BE2C (cell line): ENCODE results near the gene SLC7A8.

Source experiments
- DNase-seq: peaks from one replicate; pipeline ENCODE4 v3.0.0-alpha.2; 2020
- H3K27me3 ChIP-seq: fragments of 250-450 bp; sonication (Bioruptor Pico); 2 replicates; pipeline ENCODE4 v1.5.1; 2020; ENCODE audit warnings: mild to moderate bottlenecking
- H3K36me3 ChIP-seq: fragments of 250-450 bp; sonication (Bioruptor Pico); 2 replicates; pipeline ENCODE4 v1.5.1; 2020; ENCODE audit warnings: mild to moderate bottlenecking
- H3K4me1 ChIP-seq: fragments of 250-450 bp; sonication (Bioruptor Pico); 2 replicates; pipeline ENCODE4 v1.5.1; 2020
- H3K4me3 ChIP-seq: 2 replicates; pipeline ENCODE4 v1.5.1; 2011; ENCODE audit warnings: low read depth, low read length
- H3K9me3 ChIP-seq: fragments of 250-450 bp; sonication (Bioruptor Pico); 2 replicates; pipeline ENCODE4 v1.5.1; 2020
- CTCF ChIP-seq: IDR thresholded peaks from 2 replicates; pipeline ENCODE4 v1.5.1; 2012; ENCODE audit warnings: mild to moderate bottlenecking, low read depth, low read length

SLC7A8 gene

GRCh38 chr14:23147676-23148075 lies 35.8 kb downstream of the SLC7A8 start:
- Histone ChIP-seq H3K4me1 (no peaks in the 10 kb centered on the region), H3K36me3 (no peaks in the 10 kb centered on the region)
- DNase-seq, result no peak

GRCh38 chr14:23146980-23147379 lies 36.5 kb downstream of the SLC7A8 start:
- H3K4me3 ChIP-seq, result no peak overlapping the region
- TF ChIP-seq CTCF, result no peak
- H3K27me3 ChIP-seq, result no peaks in the 10 kb centered on the region; the same call in 1 of the 2 replicates
- peaks cover 2% of the 10 kb centered on the region for H3K4me1 ChIP-seq
- H3K9me3 ChIP-seq, result no peaks in the 10 kb centered on the region
- no peak for DNase-seq
- no peaks in the 10 kb centered on the region for H3K36me3 ChIP-seq

More at GRCh38 chr14:23147676-23148075, 35.8 kb downstream of the SLC7A8 start:
- no peaks in the 10 kb centered on the region; the same call in 1 of the 2 replicates for H3K27me3 ChIP-seq
- no peaks in the 10 kb centered on the region for H3K9me3 ChIP-seq
- H3K4me3 ChIP-seq, result no peak overlapping the region
- TF ChIP-seq CTCF, result no peak

- TF ChIP-seq CTCF, result no peak
- peaks cover 7% of the 10 kb centered on the region for H3K4me1 ChIP-seq
- H3K27me3 ChIP-seq, result no peaks in the 10 kb centered on the region; the same call in 1 of the 2 replicates
- H3K36me3 ChIP-seq, result no peaks in the 10 kb centered on the region
- no peaks in the 10 kb centered on the region for H3K9me3 ChIP-seq
- DNase-seq, result no peak
- H3K4me3 ChIP-seq, result no peak overlapping the region
Measured at GRCh38 chr14:23146351-23146910, 37.0 kb downstream of the SLC7A8 start.

GRCh38 chr14:23145794-23146350 lies 37.6 kb downstream of the SLC7A8 start:
- Histone ChIP-seq H3K9me3 (no peaks in the 10 kb centered on the region), H3K4me3 (no peak overlapping the region), H3K4me1 (peaks cover 7% of the 10 kb centered on the region), H3K27me3 (no peaks in the 10 kb centered on the region; the same call in 1 of the 2 replicates), H3K36me3 (no peaks in the 10 kb centered on the region)
- no peak for TF ChIP-seq CTCF
- no peak for DNase-seq

GRCh38 chr14:23143911-23144310 lies 39.5 kb downstream of the SLC7A8 start:
- Histone ChIP-seq H3K4me3 (no peak overlapping the region), H3K27me3 (no peaks in the 10 kb centered on the region; the same call in 1 of the 2 replicates), H3K36me3 (no peaks in the 10 kb centered on the region), H3K9me3 (no peaks in the 10 kb centered on the region), H3K4me1 (peaks cover 7% of the 10 kb centered on the region)
- DNase-seq, result no peak
- no peak for TF ChIP-seq CTCF

GRCh38 chr14:23142826-23143225 lies 40.6 kb downstream of the SLC7A8 start:
- H3K9me3 ChIP-seq, result no peaks in the 10 kb centered on the region
- TF ChIP-seq CTCF, result no peak
- H3K36me3 ChIP-seq, result no peaks in the 10 kb centered on the region
- H3K4me1 ChIP-seq, result peaks cover 7% of the 10 kb centered on the region
- no peak for DNase-seq
- H3K4me3 ChIP-seq, result no peak overlapping the region
- H3K27me3 ChIP-seq, result no peaks in the 10 kb centered on the region; the same call in 1 of the 2 replicates
